Smooth muscle cell (in vitro differentiated cells): Measurements from ENCODE around the gene FSIP1. TPM values are rescaled to one million over a fixed set of nuclear protein-coding genes. Genes with fewer than 3 reads are reported as not detected.

ENCODE experiments used
- DNase-seq: peaks from one replicate; lab custom pipeline; 2025; ENCODE audit not compliant: unreplicated experiment; lab: John Stamatoyannopoulos, UW
- H2AFZ ChIP-seq: fragments of 200-600 bp; sonication (generic); 2 replicates; pipeline ENCODE4 v1.6.0; 2016; ENCODE audit warnings: antibody characterized with exemption, low read depth, mild to moderate bottlenecking
- H3F3A ChIP-seq: fragments of 200-600 bp; sonication (generic); 2 replicates; pipeline ENCODE4 v1.6.0; 2017; ENCODE audit warnings: antibody characterized with exemption, low read depth
- H3K27ac ChIP-seq: fragments of 200-600 bp; sonication (generic); 2 replicates; pipeline ENCODE4 v1.5.1; 2016; ENCODE audit warnings: low read depth, mild to moderate bottlenecking
- H3K27me3 ChIP-seq: fragments of 200-600 bp; sonication (generic); 2 replicates; pipeline ENCODE4 v1.6.1; 2016; ENCODE audit warnings: low read depth, mild to moderate bottlenecking
- H3K36me3 ChIP-seq: fragments of 200-600 bp; sonication (generic); 2 replicates; pipeline ENCODE4 v1.5.1; 2016; ENCODE audit warnings: low read depth
- H3K4me1 ChIP-seq: fragments of 200-600 bp; sonication (generic); 2 replicates; pipeline ENCODE4 v1.5.1; 2016; ENCODE audit warnings: low read depth
- H3K4me2 ChIP-seq: fragments of 200-600 bp; sonication (generic); 2 replicates; pipeline ENCODE4 v1.6.0; 2016; ENCODE audit warnings: mild to moderate bottlenecking
- H3K4me3 ChIP-seq: fragments of 200-600 bp; sonication (generic); 2 replicates; pipeline ENCODE4 v1.5.1; 2016; ENCODE audit warnings: mild to moderate bottlenecking
- H3K79me2 ChIP-seq: fragments of 200-600 bp; sonication (generic); 2 replicates; pipeline ENCODE4 v1.6.0; 2016; ENCODE audit warnings: low read depth, mild to moderate bottlenecking
- H3K9ac ChIP-seq: fragments of 200-600 bp; sonication (generic); 2 replicates; pipeline ENCODE4 v1.6.0; 2016; ENCODE audit warnings: low read depth
- H3K9me3 ChIP-seq: fragments of 200-600 bp; sonication (generic); replicated peaks from 2 replicates; pipeline ENCODE4 v1.5.1; 2016; ENCODE audit warnings: low read depth
- H4K20me1 ChIP-seq: fragments of 200-600 bp; sonication (generic); 2 replicates; pipeline ENCODE4 v1.6.0; 2016; ENCODE audit warnings: low read depth
- CTCF ChIP-seq: fragments of 200-600 bp; sonication (generic); IDR thresholded peaks from 2 replicates; pipeline ENCODE4 v1.5.1; 2017; ENCODE audit warnings: borderline replicate concordance, mild to moderate bottlenecking, antibody characterized with exemption; ENCODE audit not compliant: insufficient read depth, poor library complexity, severe bottlenecking
- WGBS: methylation state at CpG from one replicate; pipeline ENCODE4 v1.1.7; 2016; ENCODE audit warnings: low lambda C conversion rate; 5-methylcytosine and 5-hydroxymethylcytosine counted together
- polyA plus RNA-seq: library from polyadenylated mRNA; unstranded; fragments of >200 nt; fragmentation: Nextera tagmentation; extraction: Ambion mirVana; gene quantifications from 2 replicates; pipeline ENCODE4 v1.2.1, GENCODE V29; 2016
- total RNA-seq: library from RNA; depleted of rRNA; stranded (reverse); fragments of >200 nt; gene quantifications from 2 replicates; pipeline ENCODE4 v1.2.3, GENCODE V29; 2014

FSIP1 gene
- total and polyA plus RNA-seq, 2 experiments from 2014 or later, result 0.13 to 0.43 TPM

GRCh38 chr15:39625856-39626255 lies 156.8 kb downstream of the FSIP1 start:
- DNase-seq, result no peak
- Histone ChIP-seq H3F3A (no peaks in the 10 kb centered on the region), H3K79me2 (no peaks in the 10 kb centered on the region), H3K9me3 (no peaks in the 10 kb centered on the region), H3K4me3 (no peak overlapping the region), H3K27me3 (no peaks in the 10 kb centered on the region), H3K4me2 (no peak overlapping the region), H3K27ac (no peak overlapping the region), H4K20me1 (no peaks in the 10 kb centered on the region), H3K36me3 (no peaks in the 10 kb centered on the region), H3K4me1 (no peaks in the 10 kb centered on the region), H2AFZ (no peak overlapping the region), H3K9ac (no peak overlapping the region)
- TF ChIP-seq CTCF, result no peak

GRCh38 chr15:39625451-39625850 lies 157.2 kb downstream of the FSIP1 start:
- no peak for TF ChIP-seq CTCF
- no peak overlapping the region for H3K4me2 ChIP-seq
- H3K9ac ChIP-seq, result no peak overlapping the region
- no peaks in the 10 kb centered on the region for H3K27me3 ChIP-seq
- no peaks in the 10 kb centered on the region for H3K36me3 ChIP-seq
- H3K9me3 ChIP-seq, result no peaks in the 10 kb centered on the region
- H4K20me1 ChIP-seq, result no peaks in the 10 kb centered on the region
- H3K4me3 ChIP-seq, result no peak overlapping the region
- 89% methylated on average over 4 of the region's 4 CpGs for WGBS
- no peaks in the 10 kb centered on the region for H3F3A ChIP-seq
- DNase-seq, result no peak
- H3K4me1 ChIP-seq, result no peaks in the 10 kb centered on the region
- no peak overlapping the region for H2AFZ ChIP-seq
- H3K27ac ChIP-seq, result no peak overlapping the region
- H3K79me2 ChIP-seq, result no peaks in the 10 kb centered on the region

GRCh38 chr15:39624806-39625205 lies 157.8 kb downstream of the FSIP1 start:
- Histone ChIP-seq H4K20me1 (no peaks in the 10 kb centered on the region), H3K4me3 (no peak overlapping the region), H3K9me3 (no peaks in the 10 kb centered on the region), H2AFZ (peak overlapping the region; percentile 25), H3K4me1 (no peaks in the 10 kb centered on the region), H3K27me3 (no peaks in the 10 kb centered on the region), H3K9ac (peak overlapping the region; percentile 20), H3K79me2 (no peaks in the 10 kb centered on the region), H3K4me2 (peak overlapping the region; percentile 62), H3K36me3 (no peaks in the 10 kb centered on the region), H3F3A (no peaks in the 10 kb centered on the region), H3K27ac (peak overlapping the region; percentile 72)
- no peak for DNase-seq
- 32% methylated on average over 6 of the region's 6 CpGs for WGBS
- TF ChIP-seq CTCF, result no peak

- Histone ChIP-seq H3K36me3 (no peaks in the 10 kb centered on the region), H2AFZ (no peak overlapping the region), H3K4me2 (no peak overlapping the region), H3K27ac (no peak overlapping the region), H3K9ac (no peak overlapping the region), H4K20me1 (no peaks in the 10 kb centered on the region), H3K9me3 (no peaks in the 10 kb centered on the region), H3K79me2 (no peaks in the 10 kb centered on the region), H3K27me3 (no peaks in the 10 kb centered on the region), H3K4me1 (no peaks in the 10 kb centered on the region), H3F3A (no peaks in the 10 kb centered on the region), H3K4me3 (no peak overlapping the region)
- 92% methylated on average over 4 of the region's 4 CpGs for WGBS
- TF ChIP-seq CTCF, result no peak
- DNase-seq, result no peak
Measured at GRCh38 chr15:39623529-39623931, 159.1 kb downstream of the FSIP1 start.
